Measurements from ENCODE around the gene PNPO. TPM values are rescaled to one million over a fixed set of nuclear protein-coding genes. Genes with fewer than 3 reads are reported as not detected.

PNPO gene
- total RNA-seq: 10 to 100 TPM in 1 of 2 donors, 1 to 10 TPM in 1; 7.1 to 10.5 TPM
- total RNA-seq: 8.0 to 9.5 reads per million in 2 donors

GRCh38 chr17:47941246-47942095 is at the start of gene PNPO:
Gene PNPO (plus strand): TSS chr17:47941571. CDS start chr17:47941676, 105 bp downstream.
- H3K9me3 ChIP-seq (ENCODE audit: control insufficient read depth, low read length, poor library complexity, severe bottlenecking): no peaks in the 10 kb centered on the region
- peak; percentile 76 to 88 (median 82) for DNase-seq
- H3K27me3 Mint-ChIP-seq: no peaks in the 10 kb centered on the region
- H3K27ac Mint-ChIP-seq: peak within 1 kb of the TSS; percentile 67
- H3K4me3 Mint-ChIP-seq: peak within 1 kb of the TSS; percentile 79
- peaks cover 5% of the 10 kb centered on the region for H3K36me3 Mint-ChIP-seq (ENCODE audit: low read depth)
- H3K4me1 Mint-ChIP-seq: peaks cover 30% of the 10 kb centered on the region
- ATAC-seq: peak; percentile 99

- H3K4me3 Mint-ChIP-seq: peak overlapping the region; percentile 99
- DNase-seq (no peak), ATAC-seq (no peak)
Measured at GRCh38 chr17:47894498-47895346, 46.6 kb upstream of the PNPO start.

GRCh38 chr17:47895347-47895855 is 46.0 kb upstream of the PNPO start:
- Mint-ChIP-seq H3K4me3 (peak overlapping the region; percentile 99), H3K27me3 (no peaks in the 10 kb centered on the region), H3K36me3 (ENCODE audit: low read depth) (peaks cover 2% of the 10 kb centered on the region), H3K27ac (peak overlapping the region; percentile 98), H3K4me1 (peaks cover 36% of the 10 kb centered on the region)
- DNase-seq (no peak), ATAC-seq (no peak)
- H3K9me3 ChIP-seq (ENCODE audit: control insufficient read depth, low read length, poor library complexity, severe bottlenecking): no peaks in the 10 kb centered on the region

More at GRCh38 chr17:47894498-47895346, 46.6 kb upstream of the PNPO start:
- Mint-ChIP-seq H3K27me3 (no peaks in the 10 kb centered on the region), H3K27ac (peak overlapping the region; percentile 98), H3K4me1 (peaks cover 37% of the 10 kb centered on the region), H3K36me3 (ENCODE audit: low read depth) (peaks cover 2% of the 10 kb centered on the region)
- H3K9me3 ChIP-seq (ENCODE audit: control insufficient read depth, low read length, poor library complexity, severe bottlenecking): no peaks in the 10 kb centered on the region

- H3K36me3 Mint-ChIP-seq (ENCODE audit: low read depth): peaks cover 2% of the 10 kb centered on the region
- H3K9me3 ChIP-seq (ENCODE audit: control insufficient read depth, low read length, poor library complexity, severe bottlenecking): no peaks in the 10 kb centered on the region
- H3K27ac Mint-ChIP-seq: peak within 1 kb of the TSS; percentile 98
- H3K4me3 Mint-ChIP-seq: peak within 1 kb of the TSS; percentile 99
- H3K27me3 Mint-ChIP-seq: no peaks in the 10 kb centered on the region
- H3K4me1 Mint-ChIP-seq: peaks cover 36% of the 10 kb centered on the region
- ATAC-seq: peak; percentile 89
- peak; percentile 94 to 99 (median 98) for DNase-seq
Measured at GRCh38 chr17:47895856-47896671, 45.3 kb upstream of the PNPO start, which contains the start of gene SP2. Gene SP2 (plus strand): TSS chr17:47896236. CDS start chr17:47896287, 51 bp downstream.

- H3K27ac Mint-ChIP-seq: peak overlapping the region; percentile 98
- peaks cover 2% of the 10 kb centered on the region for H3K36me3 Mint-ChIP-seq (ENCODE audit: low read depth)
- H3K27me3 Mint-ChIP-seq: no peaks in the 10 kb centered on the region
- H3K4me1 Mint-ChIP-seq: peaks cover 32% of the 10 kb centered on the region
- ATAC-seq (no peak), DNase-seq (no peak)
- no peaks in the 10 kb centered on the region for H3K9me3 ChIP-seq (ENCODE audit: control insufficient read depth, low read length, poor library complexity, severe bottlenecking)
- H3K4me3 Mint-ChIP-seq: peak overlapping the region; percentile 92
Measured at GRCh38 chr17:47896672-47897490, 44.5 kb upstream of the PNPO start.

DNA sequence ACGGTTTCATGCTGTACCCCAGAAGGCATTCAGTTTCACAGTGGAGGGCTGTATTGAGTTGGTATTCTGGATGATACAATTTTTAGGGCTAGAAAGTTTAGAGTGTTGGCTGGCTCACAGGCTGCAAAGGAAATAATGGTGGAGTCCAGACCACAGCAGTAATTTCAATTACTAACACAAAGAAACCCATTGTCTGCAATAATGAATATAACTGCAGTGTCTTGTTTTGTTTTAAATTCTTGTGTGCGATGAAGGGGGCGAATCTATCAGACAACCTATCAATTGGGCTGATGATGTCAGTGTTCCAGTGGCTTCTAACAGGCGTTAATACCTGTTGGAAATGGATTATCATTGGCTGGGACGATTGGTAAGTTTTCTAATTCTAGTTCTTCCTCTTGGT is 43.8 kb upstream of the PNPO start:
- H3K9me3 ChIP-seq (ENCODE audit: control insufficient read depth, low read length, poor library complexity, severe bottlenecking): no peaks in the 10 kb centered on the region
- Mint-ChIP-seq H3K27me3 (no peaks in the 10 kb centered on the region), H3K4me1 (peaks cover 39% of the 10 kb centered on the region), H3K4me3 (peak overlapping the region; percentile 92), H3K36me3 (ENCODE audit: low read depth) (peaks cover 6% of the 10 kb centered on the region), H3K27ac (peak overlapping the region; percentile 98)
- ATAC-seq: no peak
- DNase-seq: no peak

DNA sequence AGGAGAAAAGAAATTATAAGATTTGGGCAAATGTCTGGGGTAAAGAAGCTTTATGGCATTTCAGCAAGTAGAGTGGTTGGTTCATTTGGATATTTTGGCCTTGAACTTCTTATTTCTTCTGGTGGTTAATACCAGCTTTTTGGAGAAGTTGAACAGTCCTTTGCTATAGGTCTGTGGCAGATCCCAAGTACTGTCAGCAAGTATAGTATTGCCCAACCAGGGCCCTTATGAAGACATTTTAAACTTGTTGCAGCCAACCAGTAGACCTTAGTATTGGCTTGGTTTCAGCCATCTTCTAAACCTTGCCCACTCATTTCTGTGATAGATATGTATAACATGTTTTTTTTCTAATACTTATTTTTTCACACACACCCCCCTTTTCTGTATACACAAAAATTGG is 43.1 kb upstream of the PNPO start:
- H3K4me1 Mint-ChIP-seq: peaks cover 42% of the 10 kb centered on the region
- H3K36me3 Mint-ChIP-seq (ENCODE audit: low read depth): peaks cover 8% of the 10 kb centered on the region
- H3K9me3 ChIP-seq (ENCODE audit: control insufficient read depth, low read length, poor library complexity, severe bottlenecking): no peaks in the 10 kb centered on the region
- H3K27ac Mint-ChIP-seq: no peak overlapping the region
- no peak for DNase-seq
- no peaks in the 10 kb centered on the region for H3K27me3 Mint-ChIP-seq
- no peak for ATAC-seq
- no peak overlapping the region for H3K4me3 Mint-ChIP-seq

- no peak for DNase-seq
- no peaks in the 10 kb centered on the region for H3K9me3 ChIP-seq (ENCODE audit: control insufficient read depth, low read length, poor library complexity, severe bottlenecking)
- Mint-ChIP-seq H3K4me1 (peaks cover 37% of the 10 kb centered on the region), H3K36me3 (ENCODE audit: low read depth) (peaks cover 12% of the 10 kb centered on the region), H3K27me3 (no peaks in the 10 kb centered on the region), H3K27ac (no peak overlapping the region), H3K4me3 (no peak overlapping the region)
- no peak for ATAC-seq
Measured at GRCh38 chr17:47899643-47900042, 41.7 kb upstream of the PNPO start.

GRCh38 chr17:47901423-47901822 is 39.9 kb upstream of the PNPO start:
- Mint-ChIP-seq H3K4me1 (peaks cover 41% of the 10 kb centered on the region), H3K4me3 (no peak overlapping the region), H3K36me3 (ENCODE audit: low read depth) (peaks cover 10% of the 10 kb centered on the region), H3K27me3 (no peaks in the 10 kb centered on the region), H3K27ac (peak overlapping the region; percentile 59)
- H3K9me3 ChIP-seq (ENCODE audit: control insufficient read depth, low read length, poor library complexity, severe bottlenecking): no peaks in the 10 kb centered on the region
- DNase-seq (no peak), ATAC-seq (no peak)

GRCh38 chr17:47902039-47902744 is 39.2 kb upstream of the PNPO start:
- Mint-ChIP-seq H3K4me1 (peaks cover 45% of the 10 kb centered on the region), H3K27me3 (no peaks in the 10 kb centered on the region), H3K4me3 (no peak overlapping the region), H3K27ac (peak overlapping the region; percentile 59), H3K36me3 (ENCODE audit: low read depth) (peaks cover 10% of the 10 kb centered on the region)
- no peak for ATAC-seq
- H3K9me3 ChIP-seq (ENCODE audit: control insufficient read depth, low read length, poor library complexity, severe bottlenecking): no peaks in the 10 kb centered on the region
- no peak for DNase-seq

DNA sequence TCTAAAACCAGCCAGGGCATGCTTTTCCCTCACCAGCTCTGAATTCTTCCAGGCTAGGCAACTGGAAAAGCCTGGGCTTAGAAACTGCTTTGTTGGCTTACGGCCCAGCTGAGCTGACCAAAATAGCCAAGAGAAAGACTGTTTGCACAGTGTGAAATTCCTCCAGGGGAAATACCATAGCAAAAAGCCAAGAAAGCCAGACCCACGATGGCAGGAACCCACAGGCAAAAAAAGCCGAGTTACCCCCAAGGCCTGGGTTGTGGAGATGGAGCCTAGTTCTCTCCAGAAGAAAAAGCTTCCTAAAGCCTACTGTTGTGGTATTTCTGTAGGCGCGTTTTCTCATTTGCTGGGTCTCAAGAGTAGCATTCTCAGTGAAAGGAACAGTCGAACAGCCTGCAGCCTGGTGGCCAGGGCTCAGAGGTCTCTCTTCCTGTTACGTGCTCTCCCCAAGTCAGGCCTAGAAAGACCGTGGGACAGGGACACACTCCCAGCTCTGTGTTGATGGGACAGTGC is 36.1 kb upstream of the PNPO start:
- peak overlapping the region; percentile 92 for H3K27ac Mint-ChIP-seq
- DNase-seq: no peak
- no peak overlapping the region for H3K4me3 Mint-ChIP-seq
- no peaks in the 10 kb centered on the region for H3K27me3 Mint-ChIP-seq
- H3K4me1 Mint-ChIP-seq: peaks cover 41% of the 10 kb centered on the region
- H3K36me3 Mint-ChIP-seq (ENCODE audit: low read depth): peaks cover 10% of the 10 kb centered on the region
- H3K9me3 ChIP-seq (ENCODE audit: control insufficient read depth, low read length, poor library complexity, severe bottlenecking): no peaks in the 10 kb centered on the region
- no peak for ATAC-seq
